H9 (cell line): Measurements from ENCODE around the gene KRTAP23-1. TPM values are rescaled to one million over a fixed set of nuclear protein-coding genes. Genes with fewer than 3 reads are reported as not detected.

Experiments used
- DNase-seq: peaks from one replicate; pipeline ENCODE4 v3.0.0-alpha.2; 2017
- H2AFZ ChIP-seq: one replicate; pipeline ENCODE4 v1.6.1; 2013; ENCODE audit warnings: mild to moderate bottlenecking, low read length, control low read depth, moderate library complexity
- H2AK5ac ChIP-seq: 2 replicates; pipeline ENCODE4 v1.6.1; 2013; ENCODE audit warnings: low read length, control low read depth, mixed read lengths; ENCODE audit not compliant: insufficient read length
- H2BK120ac ChIP-seq: one replicate; pipeline ENCODE4 v1.6.1; 2013; ENCODE audit warnings: low read depth, mild to moderate bottlenecking, low read length, control low read depth, inconsistent platforms; ENCODE audit not compliant: poor library complexity, severe bottlenecking
- H2BK12ac ChIP-seq: 2 replicates; pipeline ENCODE4 v1.6.1; 2013; ENCODE audit warnings: low read length, control low read depth, mixed read lengths, low read depth; ENCODE audit not compliant: insufficient read length
- H2BK15ac ChIP-seq: 2 replicates; pipeline ENCODE4 v1.6.1; 2013; ENCODE audit warnings: low read depth, low read length, control low read depth
- H2BK20ac ChIP-seq: one replicate; pipeline ENCODE4 v1.6.1; 2013; ENCODE audit warnings: low read depth, mild to moderate bottlenecking, low read length, control low read depth, inconsistent platforms; ENCODE audit not compliant: poor library complexity, severe bottlenecking
- H2BK5ac ChIP-seq: 2 replicates; pipeline ENCODE4 v1.6.1; 2013; ENCODE audit warnings: low read length, control low read depth, mixed read lengths; ENCODE audit not compliant: insufficient read length
- H3K14ac ChIP-seq: 2 replicates; pipeline ENCODE4 v1.6.1; 2013; ENCODE audit warnings: low read length, control low read depth; ENCODE audit not compliant: insufficient read depth
- H3K18ac ChIP-seq: 2 replicates; pipeline ENCODE4 v1.6.1; 2013; ENCODE audit warnings: low read depth, mild to moderate bottlenecking, mixed read lengths, low read length, control low read depth; ENCODE audit not compliant: insufficient read length
- H3K23ac ChIP-seq: 2 replicates; pipeline ENCODE4 v1.6.1; 2013; ENCODE audit warnings: low read length, control low read depth, mixed read lengths, low read depth; ENCODE audit not compliant: insufficient read length
- H3K23me2 ChIP-seq: 2 replicates; pipeline ENCODE4 v1.6.1; 2013; ENCODE audit warnings: low read depth, mild to moderate bottlenecking, mixed read lengths, low read length, control low read depth; ENCODE audit not compliant: insufficient read length, poor library complexity, severe bottlenecking
- H3K27ac ChIP-seq: 2 replicates; pipeline ENCODE4 v1.5.1; 2013; ENCODE audit warnings: low read length, control low read depth, mixed read lengths, low read depth; ENCODE audit not compliant: insufficient read length
- H3K27me3 ChIP-seq: 2 replicates; pipeline ENCODE4 v1.6.1; 2013; ENCODE audit warnings: low read length, control low read depth, inconsistent platforms; ENCODE audit not compliant: insufficient read depth
- H3K4ac ChIP-seq: 2 replicates; pipeline ENCODE4 v1.6.1; 2013; ENCODE audit warnings: low read depth, mild to moderate bottlenecking, control low read depth, inconsistent platforms, low read length, moderate library complexity
- H3K4me1 ChIP-seq: 2 replicates; pipeline ENCODE4 v1.6.1; 2013; ENCODE audit warnings: low read length, control low read depth, inconsistent platforms; ENCODE audit not compliant: insufficient read depth
- H3K4me2 ChIP-seq: 2 replicates; pipeline ENCODE4 v1.6.1; 2013; ENCODE audit warnings: low read length, control low read depth, mixed read lengths; ENCODE audit not compliant: insufficient read length, insufficient read depth
- H3K56ac ChIP-seq: 2 replicates; pipeline ENCODE4 v1.6.1; 2013; ENCODE audit warnings: low read depth, mild to moderate bottlenecking, mixed read lengths, low read length, control low read depth; ENCODE audit not compliant: insufficient read length
- H3K79me1 ChIP-seq: 2 replicates; pipeline ENCODE4 v1.6.1; 2013; ENCODE audit warnings: low read depth, mild to moderate bottlenecking, moderate library complexity, low read length, control low read depth, inconsistent platforms; ENCODE audit not compliant: insufficient read depth, poor library complexity, severe bottlenecking
- H3K79me2 ChIP-seq: 2 replicates; pipeline ENCODE4 v1.6.1; 2013; ENCODE audit warnings: low read length, control low read depth, inconsistent platforms; ENCODE audit not compliant: insufficient read depth
- H3K9ac ChIP-seq: 2 replicates; pipeline ENCODE4 v1.6.1; 2013; ENCODE audit warnings: low read length, control low read depth, mixed read lengths; ENCODE audit not compliant: insufficient read length; ENCODE audit errors: extremely low read depth
- H3K9me3 ChIP-seq: one replicate; pipeline ENCODE4 v1.6.1; 2013; ENCODE audit warnings: low read depth, low read length, inconsistent platforms; ENCODE audit not compliant: control insufficient read depth
- H3T11ph ChIP-seq: one replicate; pipeline ENCODE4 v1.6.1; 2013; ENCODE audit warnings: mild to moderate bottlenecking, low read length, control low read depth, inconsistent platforms
- H4K20me1 ChIP-seq: one replicate; pipeline ENCODE4 v1.6.1; 2013; ENCODE audit not compliant: control insufficient read depth, insufficient read length, insufficient read depth
- H4K5ac ChIP-seq: 2 replicates; pipeline ENCODE4 v1.6.1; 2013; ENCODE audit warnings: low read depth, mild to moderate bottlenecking, mixed read lengths, low read length, control low read depth; ENCODE audit not compliant: insufficient read length
- H4K8ac ChIP-seq: replicated peaks from 2 replicates; pipeline ENCODE4 v1.6.1; 2013; ENCODE audit warnings: low read length, control low read depth, mixed read lengths, low read depth; ENCODE audit not compliant: insufficient read length
- H4K91ac ChIP-seq: 2 replicates; pipeline ENCODE4 v1.6.1; 2013; ENCODE audit warnings: low read depth, mild to moderate bottlenecking, moderate library complexity, mixed read lengths, low read length, control low read depth; ENCODE audit not compliant: insufficient read length
- H3K27ac Mint-ChIP-seq, 3 experiments: 2 replicates in 2 of 3; 3 replicates in 1 of 3; pipeline ENCODE4 v1.8.0; 2020 to 2021; ENCODE audit warnings: mixed read lengths in 3 of 3, mild to moderate bottlenecking in 1 of 3, moderate library complexity in 1 of 3
- H3K27me3 Mint-ChIP-seq: 2 replicates; pipeline ENCODE4 v1.8.0; 2021; ENCODE audit warnings: low read depth, mild to moderate bottlenecking, moderate library complexity, mixed read lengths
- H3K36me3 Mint-ChIP-seq, 3 experiments: 2 replicates in 2 of 3; 3 replicates in 1 of 3; pipeline ENCODE4 v1.8.0; 2020 to 2021; ENCODE audit warnings: low read depth in 3 of 3, mixed read lengths in 3 of 3; ENCODE audit not compliant: insufficient read depth in 1 of 3
- H3K4me1 Mint-ChIP-seq, 2 experiments: 2 replicates each; pipeline ENCODE4 v1.8.0; 2020; ENCODE audit warnings: mixed read lengths in 2 of 2
- H3K4me3 Mint-ChIP-seq, 2 experiments: 2 replicates in 1 of 2; 3 replicates in 1 of 2; pipeline ENCODE4 v1.8.0; 2020 to 2021; ENCODE audit warnings: mild to moderate bottlenecking in 2 of 2, mixed read lengths in 2 of 2, moderate library complexity in 1 of 2
- H3K9me3 Mint-ChIP-seq, 2 experiments: 2 replicates in 1 of 2; 3 replicates in 1 of 2; pipeline ENCODE4 v1.8.0; 2020; ENCODE audit warnings: mild to moderate bottlenecking in 2 of 2, mixed read lengths in 2 of 2, moderate library complexity in 1 of 2
- CTCF ChIP-seq: fragments of 200-600 bp; sonication (generic); conservative IDR thresholded peaks from 3 replicates; pipeline ENCODE4 v1.8.0; 2021; ENCODE audit warnings: antibody characterized with exemption, mild to moderate bottlenecking
- WGBS: extraction: QIAGEN DNeasy Blood & Tissue Kit; methylation state at CpG from one replicate; pipeline ENCODE4 v1.1.7; 2013; ENCODE audit warnings: missing lambda C conversion rate, low lambda C conversion rate, mixed read lengths; ENCODE audit not compliant: insufficient read length; ENCODE audit errors: extremely low coverage; 5-methylcytosine and 5-hydroxymethylcytosine counted together
- total RNA-seq: library from RNA; stranded (reverse); gene quantifications from 2 replicates; pipeline ENCODE4 v1.2.1, GENCODE V29; 2021

KRTAP23-1 gene
- total RNA-seq, 1 experiment from 2014 or later = not detected

GRCh38 chr21:30306884-30307283, 41.5 kb downstream of the KRTAP23-1 start:
- H3K79me2 ChIP-seq = no peaks in the 10 kb centered on the region
- WGBS = no CpG with 5 or more reads among the region's 2 CpGs
- no peak overlapping the region for H3K4me2 ChIP-seq
- H4K5ac ChIP-seq = no peak overlapping the region
- no peaks in the 10 kb centered on the region for H3K4me1 ChIP-seq
- no peak overlapping the region for H3K18ac ChIP-seq
- TF ChIP-seq CTCF = no peak
- no peak overlapping the region for H3K56ac ChIP-seq
- H3K9me3 ChIP-seq = no peaks in the 10 kb centered on the region
- no peaks in the 10 kb centered on the region for H4K20me1 ChIP-seq
- Mint-ChIP-seq H3K27me3 (no peaks in the 10 kb centered on the region), H3K36me3 (no peaks in the 10 kb centered on the region), H3K27ac (peak overlapping the region in 1 of 3 experiments; percentile 45; a peak in 2 of 7 replicates), H3K4me3 (no peak overlapping the region), H3K9me3 (no peaks in the 10 kb centered on the region), H3K4me1 (no peaks in the 10 kb centered on the region)
- no peak overlapping the region for H3K27ac ChIP-seq
- H3K14ac ChIP-seq = no peak overlapping the region
- H3K27me3 ChIP-seq = no peaks in the 10 kb centered on the region
- no peak overlapping the region for H3K4ac ChIP-seq
- no peak overlapping the region for H2AK5ac ChIP-seq
- H4K8ac ChIP-seq = no peak overlapping the region
- H3K9ac ChIP-seq = no peak overlapping the region
- no peaks in the 10 kb centered on the region for H3K23me2 ChIP-seq
- no peak overlapping the region for H3K23ac ChIP-seq
- no peak overlapping the region for H3T11ph ChIP-seq
- no peak overlapping the region for H2BK5ac ChIP-seq
- H2AFZ ChIP-seq = no peak overlapping the region
- no peak for DNase-seq
- H2BK15ac ChIP-seq = no peak overlapping the region
- H4K91ac ChIP-seq = no peak overlapping the region
- H2BK20ac ChIP-seq = no peak overlapping the region
- no peaks in the 10 kb centered on the region for H3K79me1 ChIP-seq
- no peak overlapping the region for H2BK120ac ChIP-seq
- no peak overlapping the region for H2BK12ac ChIP-seq
